HG03469 (cell line): ENCODE data around the gene COG7.
"Not testable (repeated sequence)": the region's sequence is repeated elsewhere in the genome, so short reads cannot be mapped to it uniquely, and the experiment has no call there.

Experiments used
- ATAC-seq: cut with Tn5 transposase; IDR thresholded peaks from one replicate; pipeline ENCODE4 v1.9.1; 2021; ENCODE audit warnings: mild to moderate bottlenecking, moderate library complexity, moderate number of reproducible peaks; ENCODE audit not compliant: unreplicated experiment

COG7 gene

DNA sequence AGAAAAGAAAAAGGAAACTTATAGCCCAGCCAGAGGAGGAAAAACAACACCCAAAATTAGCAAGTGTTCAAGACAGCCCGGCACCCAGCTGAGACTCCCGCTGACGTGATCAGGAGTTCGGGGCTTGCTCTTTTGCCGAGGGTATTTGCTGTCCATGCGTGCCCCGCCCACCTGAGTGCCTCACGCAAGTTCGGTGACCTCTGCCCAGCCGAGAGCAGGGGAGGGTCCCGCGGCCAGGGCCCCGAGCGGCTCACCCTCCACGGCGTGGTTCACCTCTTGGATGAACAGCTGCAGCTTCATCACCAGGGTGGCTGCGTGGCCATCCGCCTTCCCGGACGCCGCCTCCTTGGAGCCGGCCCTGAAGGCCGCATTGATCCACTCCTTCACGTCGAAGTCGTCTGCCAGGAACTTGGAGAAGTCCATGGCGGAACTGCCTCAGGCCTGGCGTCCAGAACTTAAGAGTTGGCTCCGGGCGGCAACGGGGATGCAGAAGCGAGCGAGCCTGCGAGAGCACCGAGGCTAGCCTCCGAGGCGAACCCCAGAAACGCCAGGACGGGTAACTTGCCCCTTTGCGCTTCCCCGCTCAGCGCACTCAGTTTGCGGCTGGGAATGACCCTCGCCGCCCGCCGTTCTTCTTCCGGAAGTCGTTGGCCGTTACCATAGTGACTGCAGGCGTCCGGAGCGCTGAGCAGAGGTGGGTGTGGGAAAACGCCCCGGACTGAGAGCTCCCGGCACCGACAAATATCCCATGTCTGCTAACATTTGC, at the start of gene COG7:
Gene COG7, minus strand, starts transcription at position 618 of the 766 bp plus-strand sequence. Its CDS starts 195 bp downstream, at position 423.
- no peak for ATAC-seq

DNA sequence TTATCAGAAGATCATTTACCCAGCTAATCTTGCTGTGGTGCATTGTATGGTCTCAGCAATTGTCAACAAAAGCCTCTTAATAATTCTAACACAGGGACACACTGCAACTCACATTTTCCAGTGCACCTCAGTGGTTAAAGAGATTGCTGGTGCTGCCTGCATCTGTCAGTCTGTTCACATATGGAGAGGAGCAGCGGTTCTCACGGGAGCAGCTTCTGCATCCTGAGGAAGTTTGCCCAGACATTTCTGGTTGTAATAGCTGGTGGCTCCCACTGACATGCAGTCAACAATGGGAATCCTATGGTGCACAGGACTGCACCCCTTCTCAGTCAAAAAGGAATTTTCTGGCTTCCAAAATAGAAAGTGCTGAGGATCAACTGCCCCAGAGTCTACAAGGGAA, 49.5 kb upstream of the COG7 start:
- no peak for ATAC-seq

DNA sequence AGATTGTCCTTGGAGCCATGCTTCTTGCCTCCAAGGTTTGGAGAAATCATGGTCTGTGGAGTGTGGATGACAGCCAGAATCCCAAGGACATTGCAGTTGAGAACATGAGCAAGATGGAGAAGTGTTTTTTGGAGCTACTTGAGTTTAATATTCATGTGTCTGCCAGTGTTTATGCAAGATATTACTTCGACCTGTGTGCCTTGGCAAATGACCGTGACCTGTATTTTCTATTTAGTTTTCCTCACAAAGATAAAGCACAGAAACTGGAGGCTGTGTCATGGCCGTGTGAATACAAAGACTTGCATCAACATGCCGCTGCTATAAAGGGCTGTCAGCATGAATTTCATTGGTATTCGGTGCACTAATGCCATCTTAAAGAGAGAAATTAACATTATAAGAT, 48.3 kb upstream of the COG7 start:
- no peak for ATAC-seq

DNA sequence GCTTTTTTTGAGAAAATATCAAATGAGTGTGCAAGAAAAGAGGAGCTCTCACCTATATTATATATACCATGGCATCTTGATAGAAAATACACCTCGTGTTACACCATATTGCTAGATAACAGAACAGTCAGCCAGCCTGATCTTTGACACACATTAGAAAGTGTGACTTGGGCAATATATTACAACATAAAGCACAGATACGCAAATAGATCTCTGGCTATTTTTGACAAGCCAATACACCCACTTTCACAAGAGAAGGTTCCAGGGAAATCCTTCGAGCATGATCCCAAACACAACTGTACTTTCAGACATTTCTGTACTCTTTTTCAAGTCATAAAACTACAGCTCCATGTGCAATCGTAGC, 47.9 kb upstream of the COG7 start:
- no peak for ATAC-seq

DNA sequence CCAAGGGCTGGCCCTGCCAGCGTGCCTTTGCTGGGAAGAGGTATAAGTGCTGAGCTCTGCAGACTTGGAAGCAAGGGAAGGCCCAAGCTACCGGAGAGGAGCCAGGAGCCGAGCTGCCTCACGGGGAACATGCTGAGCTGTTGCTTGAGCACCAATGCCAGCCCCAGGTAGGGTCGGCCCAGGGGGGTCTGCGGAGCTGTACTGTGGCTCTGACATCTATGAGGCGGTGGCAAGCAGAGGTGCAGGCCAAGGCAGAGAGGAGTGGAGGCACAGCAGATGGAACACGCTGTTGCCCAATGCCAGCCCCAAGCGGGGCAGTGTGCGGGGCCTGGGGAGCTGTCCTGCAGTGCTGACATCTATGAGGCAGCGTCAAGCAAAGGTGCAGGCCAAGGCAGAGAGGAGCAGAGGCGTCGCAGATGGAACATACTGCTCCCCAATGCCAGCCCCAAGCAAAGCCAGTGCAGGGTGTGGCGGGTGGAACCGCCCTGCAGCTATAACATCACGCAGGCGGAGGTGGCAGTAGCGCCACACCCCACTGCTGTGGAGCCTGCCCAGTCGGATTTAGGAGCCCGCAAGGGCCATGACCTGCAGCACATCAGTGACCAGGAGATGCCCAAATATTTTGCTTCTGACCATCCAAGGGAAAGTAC, 47.3 kb upstream of the COG7 start:
- no peak for ATAC-seq

DNA sequence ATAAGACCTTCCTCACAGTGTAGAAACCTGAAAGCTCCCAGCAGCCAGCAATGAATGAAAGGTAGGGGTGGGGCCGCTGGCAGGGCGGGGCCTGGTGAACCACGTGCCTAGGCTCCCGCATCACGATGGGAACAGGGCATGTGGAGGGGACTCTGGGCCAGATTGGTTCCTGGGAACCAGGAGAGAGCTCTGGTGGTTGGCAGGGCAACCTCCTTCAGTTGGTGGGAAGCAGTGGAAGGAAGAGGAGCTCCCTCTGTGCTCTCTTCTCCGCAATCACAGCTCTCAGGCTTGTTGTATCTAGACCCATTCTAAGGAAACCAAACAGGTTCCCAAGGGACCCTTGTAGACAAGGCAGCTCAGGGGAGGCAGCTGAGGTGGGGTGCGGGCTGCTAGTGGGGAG, 46.8 kb upstream of the COG7 start:
- no peak for ATAC-seq

DNA sequence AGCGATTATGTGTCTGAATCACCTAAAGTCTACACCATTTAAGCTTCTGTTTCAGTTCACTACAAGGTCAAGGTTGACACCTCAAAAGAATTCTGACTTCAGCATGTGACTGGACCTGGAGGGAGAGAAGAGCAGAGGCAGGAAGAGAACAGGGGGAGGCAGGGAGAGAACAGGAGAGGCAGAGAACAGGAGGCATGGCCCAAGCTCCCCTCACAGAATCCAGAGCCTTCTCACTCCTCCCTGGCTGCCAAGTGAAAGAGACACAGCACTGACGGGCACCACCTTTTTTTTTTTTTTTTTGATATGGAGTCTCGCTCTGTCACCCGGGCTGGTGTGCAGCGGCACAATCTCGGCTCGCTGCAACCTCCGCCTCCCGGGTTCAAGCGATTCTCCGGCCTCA, 45.9 kb upstream of the COG7 start:
- no peak for ATAC-seq

DNA sequence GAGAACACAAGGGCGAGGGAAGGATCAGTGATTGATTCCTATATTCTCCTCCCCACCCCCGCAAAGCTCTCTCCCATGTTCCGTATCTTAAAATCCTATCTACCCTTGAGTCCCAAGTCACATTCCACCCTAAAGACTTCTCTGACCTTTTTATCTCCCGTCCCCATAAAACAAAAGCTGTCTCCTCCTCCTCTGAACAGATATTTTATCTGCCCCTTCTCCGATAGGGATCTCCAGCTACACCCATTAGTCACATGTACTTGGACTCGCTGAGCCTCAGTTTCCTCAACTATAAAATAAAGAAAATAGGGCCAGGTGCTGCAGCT, 44.5 kb upstream of the COG7 start:
- no peak for ATAC-seq

DNA sequence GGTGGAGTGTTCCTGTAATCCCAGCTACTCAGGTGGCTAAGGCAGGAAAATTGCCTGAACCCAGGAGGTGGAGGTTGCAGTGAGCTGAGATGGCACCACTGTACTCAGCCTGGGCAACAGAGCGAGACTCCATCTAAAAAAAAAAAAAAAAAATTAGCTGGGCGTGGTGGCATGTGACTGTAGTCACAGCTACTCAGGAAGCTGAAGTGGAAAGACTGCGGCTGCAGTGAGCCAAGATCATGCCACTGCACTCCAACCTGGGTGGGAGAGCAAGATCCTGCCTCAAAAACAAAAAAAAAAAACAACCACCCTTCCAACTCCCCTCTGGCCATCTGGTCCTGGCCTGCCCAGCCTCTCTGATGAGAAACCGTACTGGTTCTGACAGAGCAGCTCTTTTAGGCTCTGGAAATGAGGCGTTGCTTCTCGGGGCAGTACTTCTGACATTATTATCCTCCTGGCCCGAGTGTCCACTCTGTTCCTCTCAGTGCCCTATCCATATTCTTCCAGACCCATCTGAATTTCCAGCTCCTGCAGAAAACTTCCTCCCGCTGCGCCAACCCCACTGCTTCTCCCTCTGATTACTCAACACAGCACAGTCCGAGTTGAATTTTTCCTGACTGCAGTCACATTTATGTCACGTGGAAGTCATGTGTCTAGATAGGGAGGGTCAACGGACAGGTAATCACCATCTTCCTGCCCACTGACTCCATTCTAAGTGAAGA, 44.0 kb upstream of the COG7 start:
- no peak for ATAC-seq

DNA sequence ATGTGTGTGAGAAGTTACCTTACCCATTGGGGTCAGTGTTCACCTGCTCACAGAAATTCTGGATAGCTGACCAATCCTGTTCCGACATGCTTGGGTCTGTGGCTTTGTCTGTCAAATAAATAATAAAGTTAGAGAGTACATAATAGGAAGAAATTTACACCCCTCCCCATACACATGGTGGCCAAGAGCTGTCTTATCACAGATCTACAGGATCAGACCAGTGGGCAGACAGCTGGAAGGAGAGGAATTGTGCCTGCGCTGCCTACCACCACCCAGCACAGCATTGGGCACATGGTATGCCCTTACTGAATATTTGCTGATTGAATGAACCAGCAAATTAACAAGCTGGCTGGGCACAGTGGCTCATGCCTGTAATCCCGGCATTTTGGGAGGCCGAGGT, 42.7 kb upstream of the COG7 start:
- no peak for ATAC-seq

DNA sequence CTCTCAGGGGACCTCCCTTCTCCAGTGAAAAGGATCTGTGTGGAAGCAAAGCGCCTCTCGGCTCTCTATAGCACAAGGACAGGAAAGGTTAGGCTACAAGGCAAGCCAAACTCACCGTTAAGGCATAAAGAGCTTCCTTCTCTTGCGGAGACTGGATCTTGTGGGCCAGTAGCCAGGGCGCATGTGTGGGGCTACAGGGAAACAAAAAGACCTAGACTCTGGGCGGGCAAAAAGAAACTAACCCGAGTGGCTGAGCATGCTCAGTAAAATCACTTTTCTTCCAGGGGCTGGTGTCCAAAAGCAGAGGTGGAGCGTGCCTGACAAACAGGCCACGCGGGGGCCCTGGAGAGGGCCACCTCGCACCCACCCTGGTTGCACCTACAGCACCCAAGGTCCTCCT, 41.2 kb upstream of the COG7 start:
- ATAC-seq, result no peak

DNA sequence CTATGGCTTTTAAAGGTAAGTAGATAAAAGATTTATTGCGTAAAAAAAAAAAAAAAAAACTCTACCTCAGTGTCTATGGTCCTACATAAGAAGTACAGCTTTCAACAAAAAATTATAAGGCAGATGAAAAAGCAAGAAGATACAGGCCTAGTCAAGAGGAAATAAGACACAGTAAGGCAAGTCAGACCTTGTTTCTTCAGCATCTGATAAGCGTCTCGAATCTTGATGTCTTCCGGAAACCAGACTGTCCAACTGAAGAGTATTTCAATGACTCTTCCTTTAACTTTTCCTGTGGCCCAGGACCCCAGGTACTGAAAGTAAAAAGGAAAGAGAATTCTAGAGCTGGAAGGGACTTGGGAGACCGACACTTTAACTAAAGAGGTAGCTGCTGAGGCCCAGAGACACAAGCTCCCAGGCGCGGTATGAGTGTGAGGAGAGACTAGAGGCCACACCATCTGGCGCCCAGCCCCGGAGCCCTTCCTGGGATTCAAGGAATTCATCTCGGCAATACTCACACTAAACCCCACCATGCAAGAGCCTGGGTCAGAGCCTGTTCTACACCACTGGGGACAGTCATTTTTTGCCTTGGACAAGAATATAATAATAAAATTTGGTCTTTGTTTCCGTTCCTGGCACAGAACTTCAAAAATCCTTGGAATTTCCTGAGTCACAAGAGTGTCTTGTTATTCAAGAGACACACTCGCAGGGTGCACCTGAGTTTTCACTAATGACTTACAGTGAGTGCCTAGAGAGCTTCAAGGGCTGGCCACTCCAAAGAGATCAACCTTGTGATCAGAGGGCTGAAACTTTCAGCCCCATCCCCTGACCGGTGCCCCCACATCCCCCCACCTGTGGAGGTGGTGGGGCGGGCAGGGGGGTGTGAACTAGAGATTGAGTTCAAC, 38.8 kb upstream of the COG7 start:
- no peak for ATAC-seq

DNA sequence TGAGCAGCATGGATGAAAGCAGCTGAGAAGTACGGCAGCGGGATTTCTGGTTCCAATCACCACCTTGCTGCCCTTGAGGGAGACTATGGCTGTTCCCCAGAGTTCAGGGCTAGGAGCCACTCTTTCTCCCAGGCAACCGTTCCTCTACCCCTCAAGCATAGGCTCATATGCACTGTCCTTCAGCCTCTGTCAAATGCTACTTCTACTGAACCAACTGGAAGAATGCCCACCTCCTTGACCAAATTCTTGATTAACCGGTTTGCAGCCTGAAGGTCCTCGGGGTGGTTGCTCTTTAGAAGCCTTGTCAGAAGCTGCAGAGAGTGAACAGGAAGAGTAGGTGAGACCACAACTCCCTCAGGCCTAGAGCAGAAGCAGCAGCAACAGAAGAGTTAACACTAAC, 33.5 kb upstream of the COG7 start:
- no peak for ATAC-seq

DNA sequence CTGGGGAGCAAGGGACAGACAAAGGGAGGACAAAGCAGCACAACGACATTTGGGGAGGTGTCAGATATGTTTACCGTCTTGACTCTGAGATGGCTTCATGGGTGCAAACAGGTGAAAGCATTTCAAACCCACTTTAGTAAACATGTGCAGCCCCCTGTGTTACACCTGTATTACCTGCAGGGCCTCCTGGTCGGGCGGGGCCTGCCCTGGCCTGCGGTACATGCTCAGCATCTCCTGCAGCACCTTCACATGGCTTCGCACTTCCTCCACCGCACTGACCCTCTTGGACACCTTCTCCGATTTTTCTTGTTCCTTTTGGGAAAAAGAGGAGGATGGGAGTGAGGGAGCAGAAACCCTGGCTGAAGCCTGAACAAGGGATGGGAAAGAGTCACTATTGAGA, 32.9 kb upstream of the COG7 start:
- no peak for ATAC-seq

DNA sequence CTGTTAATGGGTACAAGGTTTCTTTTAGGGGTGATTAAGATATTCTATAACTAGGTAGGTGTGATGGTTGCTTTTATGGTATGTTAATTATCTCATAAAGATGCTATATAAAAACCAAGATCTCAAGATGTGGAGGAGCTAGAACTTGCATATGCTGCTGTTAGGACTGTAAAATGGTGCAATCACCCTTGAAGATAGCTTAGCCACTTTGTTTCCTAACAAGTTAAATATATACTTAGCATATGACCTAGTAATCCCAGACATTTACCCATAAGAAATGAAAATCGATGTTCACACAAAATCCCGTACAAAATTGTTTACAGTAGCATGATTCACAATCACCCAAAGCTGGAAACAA, 32.2 kb upstream of the COG7 start:
- ATAC-seq, result no peak

DNA sequence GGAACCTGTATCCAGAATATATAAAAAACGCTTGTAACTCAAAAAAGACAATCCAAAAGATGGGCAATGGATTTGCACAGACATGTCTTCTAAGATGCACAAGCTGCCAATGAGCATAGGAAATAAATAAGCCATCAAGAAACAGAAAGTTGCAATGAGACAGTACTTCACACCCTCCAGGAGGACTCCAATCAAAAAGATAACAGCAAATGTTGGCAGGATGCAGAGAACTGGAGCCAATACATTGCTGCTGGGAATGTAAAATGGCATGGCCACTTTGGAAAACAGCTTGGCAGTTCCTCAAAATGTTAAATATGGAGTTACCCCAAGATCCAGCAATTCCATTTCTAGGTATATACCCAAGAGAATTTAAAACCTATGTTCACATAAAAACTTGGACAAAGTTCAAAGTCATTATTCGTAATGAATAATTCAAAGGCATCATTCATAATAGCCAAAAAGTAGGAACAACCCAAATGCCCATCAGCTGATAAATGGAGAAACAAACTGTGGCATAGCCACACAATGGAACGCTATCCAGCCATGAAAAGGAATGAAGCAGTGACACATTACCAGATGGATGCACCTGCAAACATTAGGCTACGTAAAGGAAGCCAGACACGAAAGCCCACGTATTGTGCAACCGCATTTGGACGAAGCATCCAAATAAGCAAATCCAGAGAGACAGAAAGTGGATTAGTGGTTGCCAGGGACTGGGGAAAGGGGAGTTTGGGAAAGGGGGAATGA, 31.7 kb upstream of the COG7 start:
- ATAC-seq, result no peak

DNA sequence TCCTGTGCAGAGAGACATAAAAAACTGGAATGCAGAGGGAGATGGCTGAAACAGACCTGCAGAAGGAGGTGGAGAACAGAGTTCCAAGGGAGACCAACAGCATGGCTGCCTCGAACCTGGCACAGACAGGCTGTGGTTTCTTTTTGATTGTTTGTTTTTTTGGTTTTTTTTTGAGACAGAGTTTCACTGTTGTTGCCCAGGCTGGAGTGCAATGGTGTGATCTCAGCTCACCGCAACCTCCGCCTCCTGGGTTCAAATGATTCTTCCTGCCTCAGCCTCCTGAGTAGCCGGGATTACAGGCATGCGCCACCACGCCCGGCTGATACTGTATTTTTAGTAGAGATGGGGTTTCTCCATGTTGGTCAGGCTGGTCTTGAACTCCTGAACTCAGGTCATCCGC, 30.5 kb upstream of the COG7 start:
- ATAC-seq, result not testable (repeated sequence)

DNA sequence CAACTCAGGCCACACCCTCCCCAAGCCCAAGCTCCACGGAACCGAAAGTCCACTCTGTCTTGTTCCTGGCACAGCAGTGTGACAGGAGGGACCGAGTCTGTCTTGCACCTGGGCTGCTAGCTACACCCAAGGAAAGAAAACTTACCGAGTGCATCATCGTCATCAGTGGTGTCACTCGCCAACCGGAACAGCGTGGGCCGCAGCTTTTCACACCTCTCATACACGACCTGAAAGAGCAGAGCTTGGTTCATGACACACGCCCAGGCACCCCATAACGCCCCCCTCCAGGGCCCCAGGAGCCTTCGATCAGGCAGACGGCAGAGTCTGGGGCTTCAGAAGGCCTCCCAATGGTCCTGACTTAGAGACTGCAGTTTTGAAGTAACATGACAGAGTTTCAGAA, 29.8 kb upstream of the COG7 start:
- ATAC-seq, result no peak

DNA sequence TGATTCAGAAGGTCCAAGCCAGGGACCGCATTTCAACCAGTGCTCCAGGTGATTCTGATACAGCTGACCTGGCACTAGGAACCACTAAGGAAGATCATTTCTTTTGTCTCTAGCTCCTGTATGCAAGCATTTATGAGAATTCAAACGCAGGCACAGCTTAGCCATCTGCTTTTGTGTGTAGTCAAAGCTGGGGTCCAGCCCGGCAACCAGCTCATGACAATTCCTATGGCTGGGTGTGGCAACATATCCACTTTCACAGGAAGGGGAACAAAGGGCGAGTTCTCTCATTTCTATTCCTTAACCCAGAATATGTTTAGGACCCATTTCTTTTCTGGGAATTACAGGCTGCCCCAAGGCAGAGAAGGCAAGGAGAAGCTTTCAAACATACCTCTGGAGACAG, 27.3 kb upstream of the COG7 start:
- no peak for ATAC-seq

DNA sequence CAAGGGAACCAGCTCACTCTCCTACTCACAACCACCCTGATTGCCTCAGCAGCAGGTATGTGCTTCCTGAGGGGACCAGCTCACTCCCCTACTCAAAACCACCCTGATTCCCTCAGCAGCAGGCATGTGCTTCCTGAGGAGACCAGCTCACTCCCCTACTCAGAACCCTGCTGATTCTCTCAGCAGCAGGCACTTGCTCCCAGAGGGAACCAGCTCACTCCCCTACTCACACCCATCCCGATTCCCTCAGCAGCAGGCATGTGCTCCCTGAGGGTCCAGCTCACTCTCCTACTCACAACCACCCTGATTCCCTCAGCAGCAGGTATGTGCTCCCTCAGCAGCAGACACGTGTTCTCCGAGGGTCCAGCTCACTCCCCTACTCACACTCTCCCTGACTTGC, 26.1 kb upstream of the COG7 start:
- no peak for ATAC-seq

DNA sequence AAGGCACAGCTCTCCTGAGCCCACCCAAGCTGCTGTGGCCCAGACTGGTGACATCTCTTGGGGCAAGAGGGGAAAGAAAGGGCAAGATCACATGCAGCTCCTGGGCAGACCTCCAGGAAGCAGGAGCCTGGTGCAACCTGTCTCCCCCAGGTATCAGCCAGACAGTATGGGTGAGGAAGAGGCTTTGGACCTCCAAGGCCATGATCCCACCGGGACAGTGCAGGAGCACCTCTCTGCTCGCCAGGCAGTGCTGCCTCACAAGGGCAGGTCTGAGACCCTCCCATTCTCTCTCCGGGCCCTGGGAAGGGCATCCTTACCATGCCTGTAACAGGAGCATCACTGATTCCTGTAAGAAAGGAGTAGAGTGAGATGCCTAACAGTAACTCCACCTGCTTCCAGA, 25.6 kb upstream of the COG7 start:
- ATAC-seq, result no peak
